T-helper 1 cell treated with Interleukin-12 subunit alpha and Interleukin-12 subunit beta and Interleukin-4 antibody, amounts not matched to agents 30 μg/mL and 1 μg/mL, for 36 hours (primary cell): ENCODE measurements around the gene AP5Z1.

Source experiments
- H3K27ac Mint-ChIP-seq: one replicate; pipeline ENCODE4 v1.8.0; 2021; ENCODE audit warnings: mild to moderate bottlenecking, mixed read lengths
- H3K27me3 Mint-ChIP-seq: one replicate; pipeline ENCODE4 v1.8.0; 2021; ENCODE audit warnings: low read depth, mixed read lengths
- H3K36me3 Mint-ChIP-seq: one replicate; pipeline ENCODE4 v1.8.0; 2021; ENCODE audit warnings: low read depth, mixed read lengths
- H3K4me1 Mint-ChIP-seq: one replicate; pipeline ENCODE4 v1.8.0; 2021; ENCODE audit warnings: low read depth, mixed read lengths
- H3K4me3 Mint-ChIP-seq: one replicate; pipeline ENCODE4 v1.8.0; 2021; ENCODE audit warnings: mild to moderate bottlenecking, moderate library complexity, mixed read lengths
- H3K9me3 Mint-ChIP-seq: one replicate; pipeline ENCODE4 v1.8.0; 2021; ENCODE audit warnings: mixed read lengths

Gene AP5Z1

GRCh38 chr7:4768597-4769569 is 6.5 kb upstream of the AP5Z1 start:
- Mint-ChIP-seq H3K9me3 (no peaks in the 10 kb centered on the region), H3K27ac (no peak overlapping the region), H3K27me3 (no peaks in the 10 kb centered on the region), H3K4me3 (no peak overlapping the region), H3K36me3 (peaks cover 3% of the 10 kb centered on the region), H3K4me1 (no peaks in the 10 kb centered on the region)

GRCh38 chr7:4769761-4770160 is 5.7 kb upstream of the AP5Z1 start:
- H3K27ac Mint-ChIP-seq = no peak overlapping the region
- peaks cover 4% of the 10 kb centered on the region for H3K36me3 Mint-ChIP-seq
- no peak overlapping the region for H3K4me3 Mint-ChIP-seq
- no peaks in the 10 kb centered on the region for H3K27me3 Mint-ChIP-seq
- H3K9me3 Mint-ChIP-seq = no peaks in the 10 kb centered on the region
- peaks cover 7% of the 10 kb centered on the region for H3K4me1 Mint-ChIP-seq

- H3K27ac Mint-ChIP-seq = peak overlapping the region; percentile 49
- H3K9me3 Mint-ChIP-seq = no peaks in the 10 kb centered on the region
These were observed 4.5 kb upstream of the AP5Z1 start for GRCh38 chr7:4770886-4771285.

GRCh38 chr7:4771737-4772136 is 3.7 kb upstream of the AP5Z1 start:
- H3K4me3 Mint-ChIP-seq = no peak overlapping the region
- peaks cover 17% of the 10 kb centered on the region for H3K4me1 Mint-ChIP-seq
- H3K36me3 Mint-ChIP-seq = peaks cover 5% of the 10 kb centered on the region
- no peaks in the 10 kb centered on the region for H3K27me3 Mint-ChIP-seq
- H3K9me3 Mint-ChIP-seq = no peaks in the 10 kb centered on the region
- H3K27ac Mint-ChIP-seq = no peak overlapping the region

More at GRCh38 chr7:4770886-4771285, 4.5 kb upstream of the AP5Z1 start:
- no peak overlapping the region for H3K4me3 Mint-ChIP-seq
- no peaks in the 10 kb centered on the region for H3K27me3 Mint-ChIP-seq
- H3K36me3 Mint-ChIP-seq = peaks cover 4% of the 10 kb centered on the region
- H3K4me1 Mint-ChIP-seq = peaks cover 13% of the 10 kb centered on the region

GRCh38 chr7:4772306-4772705 is 3.1 kb upstream of the AP5Z1 start:
- Mint-ChIP-seq H3K36me3 (peaks cover 9% of the 10 kb centered on the region), H3K27me3 (no peaks in the 10 kb centered on the region), H3K4me1 (peaks cover 21% of the 10 kb centered on the region), H3K27ac (no peak overlapping the region), H3K9me3 (no peaks in the 10 kb centered on the region), H3K4me3 (no peak overlapping the region)

GRCh38 chr7:4774007-4774406 is 1.4 kb upstream of the AP5Z1 start:
- Mint-ChIP-seq H3K9me3 (no peaks in the 10 kb centered on the region), H3K27me3 (no peaks in the 10 kb centered on the region), H3K4me1 (peaks cover 29% of the 10 kb centered on the region), H3K27ac (peak overlapping the region; percentile 99), H3K4me3 (peak overlapping the region; percentile 93), H3K36me3 (peaks cover 16% of the 10 kb centered on the region)

- H3K4me1 Mint-ChIP-seq = peaks cover 29% of the 10 kb centered on the region
- peak overlapping the region; percentile 93 for H3K4me3 Mint-ChIP-seq
- peak overlapping the region; percentile 99 for H3K27ac Mint-ChIP-seq
- H3K36me3 Mint-ChIP-seq = peaks cover 17% of the 10 kb centered on the region
- H3K9me3 Mint-ChIP-seq = no peaks in the 10 kb centered on the region
- H3K27me3 Mint-ChIP-seq = no peaks in the 10 kb centered on the region
These were observed 669 bp upstream of the AP5Z1 start for GRCh38 chr7:4774658-4775249.

GRCh38 chr7:4775848-4776623 is 613 bp downstream of the AP5Z1 start:
- peak overlapping the region; percentile 99 for H3K27ac Mint-ChIP-seq
- H3K9me3 Mint-ChIP-seq = no peaks in the 10 kb centered on the region
- H3K27me3 Mint-ChIP-seq = no peaks in the 10 kb centered on the region
- H3K4me1 Mint-ChIP-seq = peaks cover 29% of the 10 kb centered on the region
- H3K4me3 Mint-ChIP-seq = peak overlapping the region; percentile 93
- peaks cover 17% of the 10 kb centered on the region for H3K36me3 Mint-ChIP-seq

- no peak overlapping the region for H3K4me3 Mint-ChIP-seq
- no peaks in the 10 kb centered on the region for H3K27me3 Mint-ChIP-seq
- H3K27ac Mint-ChIP-seq = no peak overlapping the region
- peaks cover 28% of the 10 kb centered on the region for H3K4me1 Mint-ChIP-seq
- H3K9me3 Mint-ChIP-seq = no peaks in the 10 kb centered on the region
- H3K36me3 Mint-ChIP-seq = peaks cover 27% of the 10 kb centered on the region
These were observed 3.7 kb downstream of the AP5Z1 start for GRCh38 chr7:4779118-4779517.

GRCh38 chr7:4781366-4782069 is 6.1 kb downstream of the AP5Z1 start:
- Mint-ChIP-seq H3K4me3 (no peak overlapping the region), H3K36me3 (peaks cover 28% of the 10 kb centered on the region), H3K9me3 (no peaks in the 10 kb centered on the region), H3K4me1 (peaks cover 14% of the 10 kb centered on the region), H3K27ac (no peak overlapping the region), H3K27me3 (no peaks in the 10 kb centered on the region)

GRCh38 chr7:4782333-4783291 is 7.2 kb downstream of the AP5Z1 start:
- no peaks in the 10 kb centered on the region for H3K9me3 Mint-ChIP-seq
- peaks cover 23% of the 10 kb centered on the region for H3K36me3 Mint-ChIP-seq
- peaks cover 8% of the 10 kb centered on the region for H3K4me1 Mint-ChIP-seq
- H3K27me3 Mint-ChIP-seq = no peaks in the 10 kb centered on the region
- H3K4me3 Mint-ChIP-seq = no peak overlapping the region
- no peak overlapping the region for H3K27ac Mint-ChIP-seq

GRCh38 chr7:4783292-4783652 is 7.8 kb downstream of the AP5Z1 start:
- no peaks in the 10 kb centered on the region for H3K27me3 Mint-ChIP-seq
- no peaks in the 10 kb centered on the region for H3K9me3 Mint-ChIP-seq
- H3K36me3 Mint-ChIP-seq = peaks cover 20% of the 10 kb centered on the region
- no peak overlapping the region for H3K27ac Mint-ChIP-seq
- no peak overlapping the region for H3K4me3 Mint-ChIP-seq
- peaks cover 2% of the 10 kb centered on the region for H3K4me1 Mint-ChIP-seq

GRCh38 chr7:4783762-4784351 is 8.4 kb downstream of the AP5Z1 start:
- Mint-ChIP-seq H3K27me3 (no peaks in the 10 kb centered on the region), H3K27ac (no peak overlapping the region), H3K9me3 (no peaks in the 10 kb centered on the region), H3K4me1 (no peaks in the 10 kb centered on the region), H3K4me3 (no peak overlapping the region), H3K36me3 (peaks cover 18% of the 10 kb centered on the region)
